ENCODE measurements around the gene GGTLC2. TPM values are rescaled to one million over a fixed set of nuclear protein-coding genes. Genes with fewer than 3 reads are reported as not detected.
"Not testable (repeated sequence)": the region's sequence is repeated elsewhere in the genome, so short reads cannot be mapped to it uniquely, and the experiment has no call there.

The GGTLC2 gene
- total and polyA plus RNA-seq, 2 experiments from 2014 or later, result 0.37 TPM; not detected in 1

DNA sequence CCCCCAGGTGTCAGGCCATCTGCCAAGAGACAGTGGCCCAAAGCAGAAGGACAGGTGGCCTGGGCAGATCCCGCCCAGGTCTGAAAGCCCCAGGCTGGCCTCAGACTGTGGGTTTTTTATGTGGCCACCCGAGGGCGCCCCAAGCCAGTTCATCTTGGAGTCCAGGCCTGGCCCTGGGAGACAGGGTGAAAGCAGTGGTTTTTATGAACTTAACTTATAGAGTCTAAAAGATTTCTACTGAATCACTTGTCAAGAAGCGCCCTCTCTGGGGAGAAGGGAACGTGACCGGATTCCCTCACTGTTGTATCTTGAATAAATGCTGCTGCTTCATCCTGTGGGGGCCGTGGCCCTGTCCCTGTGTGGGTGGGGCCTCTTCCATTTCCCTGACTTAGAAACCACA is 8.2 kb upstream of the GGTLC2 start:
- 17% methylated on average over 6 of the region's 7 CpGs for WGBS (ENCODE audit: low lambda C conversion rate, missing lambda C conversion rate)
- DNase-seq (ENCODE audit: low spot score), result not testable (repeated sequence)

DNA sequence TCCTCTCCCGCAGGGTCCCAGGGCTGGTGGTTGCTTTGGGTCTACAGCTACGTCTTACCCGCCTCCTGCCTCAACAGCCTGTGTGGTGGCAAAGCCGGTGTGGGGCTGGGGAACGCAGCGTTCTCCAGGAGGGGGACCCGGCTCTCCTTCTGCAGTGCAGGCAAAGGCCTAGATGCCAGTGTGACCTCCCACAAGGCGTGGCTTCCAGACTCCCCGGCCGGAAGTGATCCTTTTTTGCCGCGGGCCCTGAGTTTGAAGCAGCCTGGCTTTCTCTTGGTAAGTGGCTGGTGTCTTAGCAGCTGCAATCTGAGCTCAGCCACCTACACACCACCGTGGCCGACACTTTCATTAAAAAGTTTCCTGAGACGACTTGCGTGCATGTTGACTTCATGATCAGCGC is 6.1 kb upstream of the GGTLC2 start:
- not testable (repeated sequence) for H2AFZ ChIP-seq; H4K20me1 ChIP-seq (ENCODE audit: insufficient read depth, poor library complexity, severe bottlenecking); H3K79me2 ChIP-seq; H3K27me3 ChIP-seq; H3K9me2 ChIP-seq (replicated peaks; ENCODE audit: insufficient read depth); DNase-seq (ENCODE audit: low spot score); H3K4me1 ChIP-seq (ENCODE audit: insufficient read depth); H3K4me3 ChIP-seq; H3K4me2 ChIP-seq; H3K9me3 ChIP-seq (ENCODE audit: low read depth); H3K36me3 ChIP-seq (replicated peaks; ENCODE audit: insufficient read depth, low read depth); H3K27ac ChIP-seq
- 57% methylated on average over 9 of the region's 17 CpGs for WGBS (ENCODE audit: low lambda C conversion rate, missing lambda C conversion rate)

More for the DNA sequence above, 8.2 kb upstream of the GGTLC2 start:
- H3K27ac ChIP-seq; H3K4me2 ChIP-seq; H3K9me3 ChIP-seq (ENCODE audit: low read depth); H4K20me1 ChIP-seq (ENCODE audit: insufficient read depth, poor library complexity, severe bottlenecking); H3K4me1 ChIP-seq (ENCODE audit: insufficient read depth); H3K9me2 ChIP-seq (replicated peaks; ENCODE audit: insufficient read depth); H3K36me3 ChIP-seq (replicated peaks; ENCODE audit: insufficient read depth, low read depth); H3K27me3 ChIP-seq; H3K4me3 ChIP-seq; H3K79me2 ChIP-seq; H2AFZ ChIP-seq: not testable (repeated sequence)
- TF ChIP-seq CTCF (IDR thresholded peaks at IDR 0.05; ENCODE audit: poor library complexity), result peak; percentile 27

- H3K4me2 ChIP-seq, result not testable (repeated sequence)
- 96% methylated on average over 9 of the region's 10 CpGs for WGBS (ENCODE audit: low lambda C conversion rate, missing lambda C conversion rate)
Observed at GRCh38 chr22:22642255-22642654, 2.2 kb upstream of the GGTLC2 start.

GRCh38 chr22:22645969-22646368 is 1.6 kb downstream of the GGTLC2 start:
- not testable (repeated sequence) for H3K79me2 ChIP-seq; H3K9me2 ChIP-seq (replicated peaks; ENCODE audit: insufficient read depth); H3K4me3 ChIP-seq; H3K4me2 ChIP-seq; H3K9me3 ChIP-seq (ENCODE audit: low read depth); DNase-seq (ENCODE audit: low spot score); H3K36me3 ChIP-seq (replicated peaks; ENCODE audit: insufficient read depth, low read depth); H3K4me1 ChIP-seq (ENCODE audit: insufficient read depth); H4K20me1 ChIP-seq (ENCODE audit: insufficient read depth, poor library complexity, severe bottlenecking); H2AFZ ChIP-seq; H3K27ac ChIP-seq; H3K27me3 ChIP-seq
- whole genome bisulfite sequencing (ENCODE audit: low lambda C conversion rate, missing lambda C conversion rate), result 92% methylated on average over 2 of the region's 4 CpGs

More at GRCh38 chr22:22642255-22642654, 2.2 kb upstream of the GGTLC2 start:
- not testable (repeated sequence) for DNase-seq (ENCODE audit: low spot score); H3K27ac ChIP-seq; H3K9me3 ChIP-seq (ENCODE audit: low read depth); H3K27me3 ChIP-seq; H3K4me1 ChIP-seq (ENCODE audit: insufficient read depth); H3K79me2 ChIP-seq; H3K9me2 ChIP-seq (replicated peaks; ENCODE audit: insufficient read depth); H4K20me1 ChIP-seq (ENCODE audit: insufficient read depth, poor library complexity, severe bottlenecking); H3K4me3 ChIP-seq; H3K36me3 ChIP-seq (replicated peaks; ENCODE audit: insufficient read depth, low read depth); H2AFZ ChIP-seq

GRCh38 chr22:22647952-22648351 is 3.5 kb downstream of the GGTLC2 start:
- H3K9me2 ChIP-seq (replicated peaks; ENCODE audit: insufficient read depth); H4K20me1 ChIP-seq (ENCODE audit: insufficient read depth, poor library complexity, severe bottlenecking); H3K27me3 ChIP-seq; DNase-seq (ENCODE audit: low spot score); H3K27ac ChIP-seq; H3K36me3 ChIP-seq (replicated peaks; ENCODE audit: insufficient read depth, low read depth); H3K4me3 ChIP-seq; H3K4me1 ChIP-seq (ENCODE audit: insufficient read depth); H2AFZ ChIP-seq; H3K79me2 ChIP-seq; H3K9me3 ChIP-seq (ENCODE audit: low read depth); H3K4me2 ChIP-seq: not testable (repeated sequence)
- WGBS (ENCODE audit: low lambda C conversion rate, missing lambda C conversion rate), result 64% methylated on average over 12 of the region's 12 CpGs
- TF ChIP-seq CTCF (IDR thresholded peaks at IDR 0.05; ENCODE audit: poor library complexity), result peak; percentile 23

DNA sequence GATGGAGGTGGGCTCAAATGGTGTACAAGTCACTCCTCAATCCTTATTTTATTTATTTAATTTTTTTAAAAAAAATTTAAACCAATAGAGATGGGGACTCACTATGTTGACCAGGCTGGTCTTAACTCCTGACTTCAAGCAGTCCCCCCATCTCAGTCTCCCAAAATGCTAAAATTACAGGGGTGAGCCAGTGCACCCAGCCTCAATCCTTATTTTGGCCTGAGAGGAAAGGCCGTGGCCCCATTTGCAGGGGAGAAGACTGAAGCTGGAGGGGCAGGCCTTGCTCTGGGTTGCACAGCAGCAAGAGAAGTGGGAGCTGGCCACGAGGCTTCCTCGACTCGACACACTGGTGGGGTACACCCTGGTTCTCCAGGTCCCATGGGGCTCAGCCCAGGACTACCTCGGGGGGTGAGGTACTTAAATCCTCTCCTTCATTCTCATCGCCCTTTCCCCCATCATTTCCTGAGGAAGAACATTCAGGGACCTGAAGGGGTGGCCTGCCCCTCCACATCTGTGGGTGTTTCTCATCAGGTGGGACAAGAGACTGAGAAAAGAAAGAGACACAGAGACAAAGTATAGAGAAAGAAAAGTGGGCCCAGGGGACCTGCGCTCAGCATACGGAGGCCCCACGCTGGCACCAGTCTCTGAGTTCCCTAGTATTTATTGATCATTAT is 4.6 kb downstream of the GGTLC2 start:
- DNase-seq (ENCODE audit: low spot score); H3K79me2 ChIP-seq; H3K9me3 ChIP-seq (ENCODE audit: low read depth); H3K4me3 ChIP-seq; H3K4me1 ChIP-seq (ENCODE audit: insufficient read depth); H3K27me3 ChIP-seq; H3K36me3 ChIP-seq (replicated peaks; ENCODE audit: insufficient read depth, low read depth); H3K9me2 ChIP-seq (replicated peaks; ENCODE audit: insufficient read depth); H3K4me2 ChIP-seq; H2AFZ ChIP-seq; H4K20me1 ChIP-seq (ENCODE audit: insufficient read depth, poor library complexity, severe bottlenecking): not testable (repeated sequence)
- 86% methylated on average over 9 of the region's 9 CpGs for WGBS (ENCODE audit: low lambda C conversion rate, missing lambda C conversion rate)
- peak overlapping the region; percentile 60 for H3K27ac ChIP-seq

GRCh38 chr22:22649761-22650160 is 5.3 kb downstream of the GGTLC2 start:
- H3K4me3 ChIP-seq; H3K36me3 ChIP-seq (replicated peaks; ENCODE audit: insufficient read depth, low read depth); H3K27me3 ChIP-seq; DNase-seq (ENCODE audit: low spot score); H3K4me1 ChIP-seq (ENCODE audit: insufficient read depth); H4K20me1 ChIP-seq (ENCODE audit: insufficient read depth, poor library complexity, severe bottlenecking); H3K79me2 ChIP-seq; H2AFZ ChIP-seq; H3K9me2 ChIP-seq (replicated peaks; ENCODE audit: insufficient read depth); H3K9me3 ChIP-seq (ENCODE audit: low read depth); H3K4me2 ChIP-seq: not testable (repeated sequence)
- peak overlapping the region; percentile 60 for H3K27ac ChIP-seq
- 28% methylated on average over 7 of the region's 8 CpGs for WGBS (ENCODE audit: low lambda C conversion rate, missing lambda C conversion rate)

DNA sequence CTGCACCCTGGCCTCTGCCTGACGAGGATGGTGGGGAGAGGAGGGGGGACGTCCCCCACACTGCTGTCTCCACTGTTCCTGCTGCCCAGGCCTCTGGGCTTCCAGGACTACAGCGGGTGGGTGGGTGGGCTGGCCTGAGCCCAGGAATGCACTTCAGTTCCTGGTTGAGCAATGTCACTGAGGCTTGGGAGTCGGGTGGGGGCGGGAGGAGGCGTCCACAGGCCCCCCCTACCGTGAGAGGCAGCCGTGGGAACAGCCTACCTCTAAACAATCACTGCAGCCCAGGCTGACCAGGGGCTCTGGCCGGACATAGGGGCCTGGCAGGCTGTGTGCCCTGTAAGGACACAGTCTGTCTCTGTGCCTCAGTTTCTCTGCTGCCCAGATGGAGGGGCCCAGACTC is 6.0 kb downstream of the GGTLC2 start:
- not testable (repeated sequence) for H3K4me1 ChIP-seq (ENCODE audit: insufficient read depth); H3K4me2 ChIP-seq; DNase-seq (ENCODE audit: low spot score); H3K9me3 ChIP-seq (ENCODE audit: low read depth); H2AFZ ChIP-seq; H3K27me3 ChIP-seq; H4K20me1 ChIP-seq (ENCODE audit: insufficient read depth, poor library complexity, severe bottlenecking); H3K79me2 ChIP-seq; H3K27ac ChIP-seq; H3K36me3 ChIP-seq (replicated peaks; ENCODE audit: insufficient read depth, low read depth); H3K4me3 ChIP-seq; H3K9me2 ChIP-seq (replicated peaks; ENCODE audit: insufficient read depth)
- WGBS (ENCODE audit: low lambda C conversion rate, missing lambda C conversion rate), result 10% methylated on average over 2 of the region's 9 CpGs
